ENCODE results near the gene IGF2BP1. TPM values are rescaled to one million over a fixed set of nuclear protein-coding genes. Genes with fewer than 3 reads are reported as not detected.

Gene IGF2BP1
- polyA plus RNA-seq, 1 of the 3 experiments (the other 2 are of a cell fraction), result 0.05 TPM

- no peak for TF ChIP-seq ZBTB33 (IDR thresholded peaks at IDR 0.05; ENCODE audit: borderline replicate concordance, low read depth)
- no peak for TF ChIP-seq REST (IDR thresholded peaks at IDR 0.05; ENCODE audit: low read depth, low read length)
Observed at GRCh38 chr17:48994549-48995303, 2.5 kb upstream of the IGF2BP1 start (continued).

- no peak overlapping the region for H3K9ac ChIP-seq
- no peaks in the 10 kb centered on the region for H3K36me3 ChIP-seq (replicated peaks in 1 of 2; ENCODE audit: control insufficient read depth in 1 of 2, insufficient read depth in 2 of 2, low read length in 1 of 2)
- TF ChIP-seq TAF1 (IDR thresholded peaks at IDR 0.05; ENCODE audit: borderline replicate concordance, low read depth, low read length), result no peak
- TF ChIP-seq USF1 (IDR thresholded peaks at IDR 0.05; ENCODE audit: borderline replicate concordance, low read depth), result peak; percentile 32; the same call in 1 of the 2 replicates
- TF ChIP-seq FOXJ3 (CRISPR knock-in tag; IDR thresholded peaks at IDR 0.05), result no peak
- TF ChIP-seq CTCF (IDR thresholded peaks at IDR 0.05), result peak; percentile 9; the same call in 1 of the 2 replicates
- no peak for TF ChIP-seq FOXM1 (IDR thresholded peaks at IDR 0.05; ENCODE audit: low read depth)
- TF ChIP-seq RXRA (IDR thresholded peaks at IDR 0.05; ENCODE audit: borderline replicate concordance, low read depth), result no peak
- 0 out of 2 replicates have a peak, but pooled peaks have one; percentile 30 for TF ChIP-seq POLR2AphosphoS5 (IDR thresholded peaks at IDR 0.05; ENCODE audit: low read depth, low read length)
- TF ChIP-seq ZBTB33 (IDR thresholded peaks at IDR 0.05; ENCODE audit: borderline replicate concordance, low read depth), result no peak
- TF ChIP-seq EZH2phosphoT487 (IDR thresholded peaks at IDR 0.05; ENCODE audit: borderline replicate concordance, low read depth), result peak; percentile 36; the same call in 1 of the 2 replicates
- TF ChIP-seq RAD21 (IDR thresholded peaks at IDR 0.05; ENCODE audit: low read length), result no peak
- no peaks in the 10 kb centered on the region for H3K9me2 ChIP-seq
- ChIA-PET CTCF (interaction anchor here (0.6 to 3.3 kb wide), 8 partner anchors 10 to 317 kb away, joined by 3 to 13 read pairs (median 4); no protein-coding TSS in a partner anchor), POLR2A (no interaction called here)
- peaks cover 22% of the 10 kb centered on the region for H3F3A ChIP-seq (replicated peaks; ENCODE audit: insufficient read depth)
- no peak overlapping the region; a peak in 1 of 4 replicates for H3K4me3 ChIP-seq (ENCODE audit: low read depth in 2 of 2, low read length in 1 of 2)
- no peak overlapping the region for H3K27ac ChIP-seq (ENCODE audit: low read depth in 2 of 2, low read length in 1 of 2)
- DNase-seq, result no peak
- no peaks in the 10 kb centered on the region for H3K79me2 ChIP-seq (ENCODE audit: insufficient read depth)
- no peak overlapping the region for H2AFZ ChIP-seq (ENCODE audit: low read depth)
- peaks cover 86% of the 10 kb centered on the region for H3K27me3 ChIP-seq (ENCODE audit: insufficient read depth)
- 2% methylated on average over 44 of the region's 46 CpGs for WGBS (ENCODE audit: low lambda C conversion rate)
- no peaks in the 10 kb centered on the region; a peak in 1 of 4 replicates for H3K4me1 ChIP-seq (ENCODE audit: control insufficient read depth in 1 of 2, insufficient read depth in 2 of 2, low read depth in 1 of 2, low read length in 1 of 2)
- H3K4me2 ChIP-seq, result no peak overlapping the region
- 0 out of 2 replicates have a peak, but pooled peaks cover 12% of the 10 kb centered on the region for H4K20me1 ChIP-seq (ENCODE audit: insufficient read depth)
- no peaks in the 10 kb centered on the region for H3K9me3 ChIP-seq
Observed at GRCh38 chr17:48995304-48995973, 1.7 kb upstream of the IGF2BP1 start.

All from SK-N-SH (cell line).